IMR-90 (cell line): Measurements from ENCODE around the gene LRRC55. TPM values are rescaled to one million over a fixed set of nuclear protein-coding genes. Genes with fewer than 3 reads are reported as not detected.

ENCODE experiments used
- ATAC-seq: fragments of 200-7000 bp; cut with Tn5 transposase; 2 replicates; pipeline ENCODE4 v1.9.1; 2020; ENCODE audit warnings: low read depth, mild to moderate bottlenecking, moderate library complexity
- BruUV-seq: library from RNA; stranded (reverse); fragments of 400-500 nt; replicated peaks from 2 replicates; lab custom pipeline; 2021; lab: Mats Ljungman, UMichigan
- CTCF ChIA-PET: fragments of 300-600 bp; formaldehyde crosslinking; extraction: SDS; loops from one replicate; lab custom pipeline; 2021; ENCODE audit warnings: antibody characterized with exemption; lab: Yijun Ruan, JAX
- POLR2A ChIA-PET: fragments of 300-600 bp; sonication (Branson Sonifier 250); formaldehyde crosslinking; loops from one replicate; lab custom pipeline; 2022; ENCODE audit warnings: antibody characterized with exemption; ENCODE audit not compliant: unreplicated experiment; lab: Charles Lee
- DNase-seq: peaks from one replicate; pipeline ENCODE4 v3.0.0; 2013
- H2AFZ ChIP-seq: replicated peaks from 2 replicates; pipeline ENCODE3; 2013; ENCODE audit warnings: low read length, mild to moderate bottlenecking; ENCODE audit not compliant: poor library complexity
- H2AK5ac ChIP-seq: 2 replicates; pipeline ENCODE4 v1.6.1; 2013; ENCODE audit warnings: low read depth, low read length, inconsistent platforms
- H2AK9ac ChIP-seq: replicated peaks from 2 replicates; pipeline ENCODE3; 2013; ENCODE audit warnings: mild to moderate bottlenecking, low read depth, low read length, moderate library complexity; ENCODE audit not compliant: poor library complexity
- H2BK120ac ChIP-seq: 2 replicates; pipeline ENCODE4 v1.6.1; 2013; ENCODE audit warnings: low read depth, low read length, inconsistent platforms
- H2BK15ac ChIP-seq: 3 replicates; pipeline ENCODE4 v1.6.1; 2013; ENCODE audit warnings: low read depth, low read length, inconsistent platforms
- H2BK20ac ChIP-seq: 2 replicates; pipeline ENCODE4 v1.6.1; 2013; ENCODE audit warnings: low read depth, mild to moderate bottlenecking, inconsistent platforms, low read length, moderate library complexity
- H2BK5ac ChIP-seq: 2 replicates; pipeline ENCODE4 v1.6.1; 2013; ENCODE audit warnings: mild to moderate bottlenecking, low read depth, low read length, inconsistent platforms; ENCODE audit not compliant: poor library complexity, severe bottlenecking
- H3K14ac ChIP-seq: replicated peaks from 2 replicates; pipeline ENCODE4 v1.6.1; 2013; ENCODE audit warnings: low read depth, low read length, inconsistent platforms
- H3K18ac ChIP-seq: 2 replicates; pipeline ENCODE4 v1.6.1; 2013; ENCODE audit warnings: low read depth, low read length, control low read depth
- H3K23ac ChIP-seq: 2 replicates; pipeline ENCODE4 v1.6.1; 2013; ENCODE audit warnings: low read depth, low read length, inconsistent platforms
- H3K27ac ChIP-seq: 2 replicates; pipeline ENCODE4 v1.5.1; 2013; ENCODE audit warnings: mild to moderate bottlenecking, control low read depth, low read length; ENCODE audit not compliant: insufficient read depth
- H3K27me3 ChIP-seq: 2 replicates; pipeline ENCODE4 v1.6.1; 2013; ENCODE audit warnings: low read length; ENCODE audit not compliant: control insufficient read depth, insufficient read depth
- H3K36me3 ChIP-seq: 2 replicates; pipeline ENCODE4 v1.6.1; 2013; ENCODE audit warnings: low read length, mixed read lengths; ENCODE audit not compliant: control insufficient read depth, insufficient read depth
- H3K4ac ChIP-seq: 2 replicates; pipeline ENCODE4 v1.6.1; 2013; ENCODE audit warnings: low read depth, low read length, inconsistent platforms
- H3K4me1 ChIP-seq: 2 replicates; pipeline ENCODE4 v1.6.1; 2013; ENCODE audit warnings: low read length, mixed read lengths; ENCODE audit not compliant: control insufficient read depth, insufficient read depth
- H3K4me2 ChIP-seq: 2 replicates; pipeline ENCODE4 v1.6.1; 2013; ENCODE audit warnings: low read depth, mild to moderate bottlenecking, control low read depth, low read length, moderate library complexity
- H3K4me3 ChIP-seq: 2 replicates; pipeline ENCODE4 v1.5.1; 2013; ENCODE audit warnings: low read depth, mild to moderate bottlenecking, control low read depth, low read length, moderate library complexity; ENCODE audit not compliant: insufficient read depth
- H3K56ac ChIP-seq: 2 replicates; pipeline ENCODE4 v1.6.1; 2013; ENCODE audit warnings: low read length, inconsistent platforms; ENCODE audit not compliant: insufficient read depth; ENCODE audit errors: extremely low read depth
- H3K79me1 ChIP-seq, 2 experiments: 2 replicates each; pipeline ENCODE4 v1.6.1; 2013; ENCODE audit warnings: low read length in 2 of 2, inconsistent platforms in 1 of 2, low read depth in 1 of 2
- H3K9ac ChIP-seq: 2 replicates; pipeline ENCODE4 v1.6.1; 2013; ENCODE audit warnings: low read depth, low read length, control low read depth
- H3K9me1 ChIP-seq: 2 replicates; pipeline ENCODE4 v1.6.1; 2013; ENCODE audit warnings: low read length, inconsistent platforms; ENCODE audit not compliant: insufficient read depth
- H3K9me3 ChIP-seq: 2 replicates; pipeline ENCODE4 v1.6.1; 2013; ENCODE audit warnings: low read length; ENCODE audit not compliant: control insufficient read depth, insufficient read depth
- H4K20me1 ChIP-seq: 2 replicates; pipeline ENCODE4 v1.6.1; 2013; ENCODE audit warnings: low read length, inconsistent platforms; ENCODE audit not compliant: insufficient read depth
- H4K5ac ChIP-seq: 2 replicates; pipeline ENCODE4 v1.6.1; 2013; ENCODE audit warnings: mild to moderate bottlenecking, low read depth, low read length, control low read depth
- H4K8ac ChIP-seq, 2 experiments: 2 replicates each; pipeline ENCODE4 v1.6.1; 2013; ENCODE audit warnings: low read depth in 2 of 2, low read length in 2 of 2, control low read depth in 1 of 2, inconsistent platforms in 1 of 2
- H4K91ac ChIP-seq: 2 replicates; pipeline ENCODE4 v1.6.1; 2013; ENCODE audit warnings: low read depth, low read length, inconsistent platforms; ENCODE audit not compliant: insufficient read depth
- BHLHE40 ChIP-seq: fragments of 150-350 bp; IDR thresholded peaks from 2 replicates; pipeline ENCODE4 v1.6.1; 2016; ENCODE audit warnings: mild to moderate bottlenecking, low read depth, low read length
- CEBPB ChIP-seq: IDR thresholded peaks from 2 replicates; pipeline ENCODE4 v1.6.1; 2012; ENCODE audit warnings: low read depth, low read length, improper control_type of control experiment
- CHD1 ChIP-seq: IDR thresholded peaks from 2 replicates; pipeline ENCODE4 v1.6.1; 2012; ENCODE audit warnings: low read depth, low read length, improper control_type of control experiment
- FOS ChIP-seq: fragments of 150-350 bp; IDR thresholded peaks from 2 replicates; pipeline ENCODE4 v1.6.1; 2016; ENCODE audit warnings: low read depth, low read length
- MAFK ChIP-seq: IDR thresholded peaks from 2 replicates; pipeline ENCODE4 v1.6.1; 2012; ENCODE audit warnings: low read depth, low read length, improper control_type of control experiment
- MAZ ChIP-seq: IDR thresholded peaks from 2 replicates; pipeline ENCODE4 v1.6.1; 2012; ENCODE audit warnings: low read depth, mild to moderate bottlenecking, low read length, improper control_type of control experiment, moderate library complexity, borderline replicate concordance
- MXI1 ChIP-seq: IDR thresholded peaks from 2 replicates; pipeline ENCODE4 v1.6.1; 2012; ENCODE audit warnings: low read depth, mild to moderate bottlenecking, low read length, moderate library complexity, borderline replicate concordance
- NFE2L2 ChIP-seq: fragments of 150-350 bp; IDR thresholded peaks from 2 replicates; pipeline ENCODE4 v1.6.1; 2016; ENCODE audit warnings: low read depth, mild to moderate bottlenecking, low read length
- POLR2A ChIP-seq: IDR thresholded peaks from 2 replicates; pipeline ENCODE4 v1.6.1; 2012; ENCODE audit warnings: mild to moderate bottlenecking, low read depth, low read length
- RAD21 ChIP-seq: IDR thresholded peaks from 2 replicates; pipeline ENCODE4 v1.6.1; 2012; ENCODE audit warnings: low read length, improper control_type of control experiment
- RCOR1 ChIP-seq: IDR thresholded peaks from 2 replicates; pipeline ENCODE4 v1.6.1; 2012; ENCODE audit warnings: mild to moderate bottlenecking, low read length, improper control_type of control experiment; ENCODE audit not compliant: insufficient replicate concordance
- RFX5 ChIP-seq: IDR thresholded peaks from 2 replicates; pipeline ENCODE4 v1.8.0; 2012; ENCODE audit warnings: low read depth, mild to moderate bottlenecking, low read length, moderate library complexity
- SMC3 ChIP-seq: fragments of 150-350 bp; IDR thresholded peaks from 2 replicates; pipeline ENCODE4 v1.6.1; 2016; ENCODE audit warnings: low read depth, mild to moderate bottlenecking, antibody characterized with exemption, low read length, moderate library complexity
- WGBS, 2 experiments: methylation state at CpG; one replicate each; pipeline versions ENCODE4 v1.1.5 to v1.1.7; 2013; ENCODE audit warnings: missing lambda C conversion rate in 2 of 2; ENCODE audit not compliant: insufficient read length in 1 of 2; ENCODE audit errors: extremely low coverage in 2 of 2; 5-methylcytosine and 5-hydroxymethylcytosine counted together
- dilution Hi-C: fragments of 300-500 bp; cut with HindIII; formaldehyde crosslinking; loops from one replicate; pipeline ENCODE4 v1.14.3; 2018; ENCODE audit warnings: low sequenced_read_pairs; ENCODE audit not compliant: unreplicated experiment
- in situ Hi-C: fragments of 300-500 bp; cut with MboI; formaldehyde crosslinking; loops from 3 replicates; pipeline ENCODE4 v1.14.3; 2019; ENCODE audit warnings: low sequenced_read_pairs, inconsistent platforms, mixed read lengths
- intact Hi-C: fragments of 100-400 bp; cut with micrococcal nuclease; formaldehyde crosslinking; loops from 2 replicates; pipeline ENCODE4 v1.10.0; 2022
- polyA plus RNA-seq, 3 experiments: library from polyadenylated mRNA; depleted of rRNA; stranded (reverse); fragments of >200 nt; gene quantifications; 2 replicates each; pipeline ENCODE4 v1.2.3, GENCODE V29; 2012; ENCODE audit warnings: low replicate concordance in 1 of 3
- total RNA-seq: library from RNA; depleted of rRNA; stranded (reverse); fragments of >200 nt; gene quantifications from 2 replicates; pipeline ENCODE4 v1.2.3, GENCODE V29; 2012
- TF ChIP-seq, protein P1 (sequence below): fragments of 150-350 bp; IDR thresholded peaks from 2 replicates; pipeline ENCODE4 v1.6.1; 2017; ENCODE audit warnings: mild to moderate bottlenecking, antibody characterized with exemption, low read length, low read depth
- TF ChIP-seq, protein P2 (sequence below): conservative IDR thresholded peaks from 2 replicates; pipeline ENCODE4 v1.5.1; 2012; ENCODE audit warnings: mild to moderate bottlenecking, low read depth, low read length, improper control_type of control experiment
- TF ChIP-seq, protein P3 (sequence below): fragments of 150-350 bp; IDR thresholded peaks from 2 replicates; pipeline ENCODE4 v1.6.1; 2016; ENCODE audit warnings: low read depth, mild to moderate bottlenecking, low read length, moderate library complexity, borderline replicate concordance

The LRRC55 gene
- total and polyA plus RNA-seq, 2 of the 4 experiments (the other 2 are of a cell fraction): not detected

- 0% methylated on average over 1 of the region's 3 CpGs; no CpG with 5 or more reads in 1 of the 2 experiments for WGBS, 2 experiments
- Histone ChIP-seq H2BK15ac (no peak overlapping the region), H4K91ac (no peak overlapping the region), H3K4me1 (peaks cover 3% of the 10 kb centered on the region), H4K20me1 (no peaks in the 10 kb centered on the region), H3K23ac (no peak overlapping the region), H3K18ac (no peak overlapping the region), H3K9me1 (0 out of 2 replicates have a peak, but pooled peaks cover 2% of the 10 kb centered on the region), H3K27ac (no peak overlapping the region), H3K4ac (no peak overlapping the region), H3K4me3 (no peak overlapping the region), H3K9me3 (no peaks in the 10 kb centered on the region), H2AK5ac (no peak overlapping the region), H3K79me1 (no peaks in the 10 kb centered on the region), H2AK9ac (no peak overlapping the region), H4K5ac (no peak overlapping the region), H3K27me3 (peaks cover 22% of the 10 kb centered on the region), H3K36me3 (no peaks in the 10 kb centered on the region), H3K56ac (no peak overlapping the region), H2AFZ (no peak overlapping the region), H3K9ac (no peak overlapping the region), H2BK5ac (no peak overlapping the region), H2BK20ac (no peak overlapping the region), H3K4me2 (no peak overlapping the region), H3K14ac (no peak overlapping the region), H2BK120ac (no peak overlapping the region), H4K8ac (no peak overlapping the region)
- POLR2A ChIA-PET: no interaction called here
- BruUV-seq: no TSS peak
- no peak for DNase-seq
- TF ChIP-seq, protein P1, sequence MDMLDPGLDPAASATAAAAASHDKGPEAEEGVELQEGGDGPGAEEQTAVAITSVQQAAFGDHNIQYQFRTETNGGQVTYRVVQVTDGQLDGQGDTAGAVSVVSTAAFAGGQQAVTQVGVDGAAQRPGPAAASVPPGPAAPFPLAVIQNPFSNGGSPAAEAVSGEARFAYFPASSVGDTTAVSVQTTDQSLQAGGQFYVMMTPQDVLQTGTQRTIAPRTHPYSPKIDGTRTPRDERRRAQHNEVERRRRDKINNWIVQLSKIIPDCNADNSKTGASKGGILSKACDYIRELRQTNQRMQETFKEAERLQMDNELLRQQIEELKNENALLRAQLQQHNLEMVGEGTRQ: no peak
- TF ChIP-seq RCOR1 (no peak), MXI1 (no peak), CEBPB (no peak), CHD1 (no peak), RAD21 (no peak), FOS (no peak), MAZ (no peak), POLR2A (no peak), SMC3 (no peak), MAFK (no peak), RFX5 (no peak), BHLHE40 (no peak), NFE2L2 (no peak)
- TF ChIP-seq, protein P2, sequence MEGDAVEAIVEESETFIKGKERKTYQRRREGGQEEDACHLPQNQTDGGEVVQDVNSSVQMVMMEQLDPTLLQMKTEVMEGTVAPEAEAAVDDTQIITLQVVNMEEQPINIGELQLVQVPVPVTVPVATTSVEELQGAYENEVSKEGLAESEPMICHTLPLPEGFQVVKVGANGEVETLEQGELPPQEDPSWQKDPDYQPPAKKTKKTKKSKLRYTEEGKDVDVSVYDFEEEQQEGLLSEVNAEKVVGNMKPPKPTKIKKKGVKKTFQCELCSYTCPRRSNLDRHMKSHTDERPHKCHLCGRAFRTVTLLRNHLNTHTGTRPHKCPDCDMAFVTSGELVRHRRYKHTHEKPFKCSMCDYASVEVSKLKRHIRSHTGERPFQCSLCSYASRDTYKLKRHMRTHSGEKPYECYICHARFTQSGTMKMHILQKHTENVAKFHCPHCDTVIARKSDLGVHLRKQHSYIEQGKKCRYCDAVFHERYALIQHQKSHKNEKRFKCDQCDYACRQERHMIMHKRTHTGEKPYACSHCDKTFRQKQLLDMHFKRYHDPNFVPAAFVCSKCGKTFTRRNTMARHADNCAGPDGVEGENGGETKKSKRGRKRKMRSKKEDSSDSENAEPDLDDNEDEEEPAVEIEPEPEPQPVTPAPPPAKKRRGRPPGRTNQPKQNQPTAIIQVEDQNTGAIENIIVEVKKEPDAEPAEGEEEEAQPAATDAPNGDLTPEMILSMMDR: no peak
- TF ChIP-seq, protein P3, sequence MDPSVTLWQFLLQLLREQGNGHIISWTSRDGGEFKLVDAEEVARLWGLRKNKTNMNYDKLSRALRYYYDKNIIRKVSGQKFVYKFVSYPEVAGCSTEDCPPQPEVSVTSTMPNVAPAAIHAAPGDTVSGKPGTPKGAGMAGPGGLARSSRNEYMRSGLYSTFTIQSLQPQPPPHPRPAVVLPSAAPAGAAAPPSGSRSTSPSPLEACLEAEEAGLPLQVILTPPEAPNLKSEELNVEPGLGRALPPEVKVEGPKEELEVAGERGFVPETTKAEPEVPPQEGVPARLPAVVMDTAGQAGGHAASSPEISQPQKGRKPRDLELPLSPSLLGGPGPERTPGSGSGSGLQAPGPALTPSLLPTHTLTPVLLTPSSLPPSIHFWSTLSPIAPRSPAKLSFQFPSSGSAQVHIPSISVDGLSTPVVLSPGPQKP: no peak
- ATAC-seq: no peak
- intact Hi-C loops (no loop called here), dilution Hi-C loops (no loop called here), in situ Hi-C loops (no loop called here)
- CTCF ChIA-PET: no interaction called here
Observed at GRCh38 chr11:57228600-57228999, 46.8 kb downstream of the LRRC55 start.
